Smooth muscle cell of the brain vasculature (primary cell): ENCODE results near the gene LAPTM5.

ENCODE experiments used
- DNase-seq: peaks from one replicate; pipeline ENCODE4 v3.0.0-alpha.2; 2012; ENCODE audit warnings: low read depth, low spot score

LAPTM5 gene

GRCh38 chr1:30787266-30787665 lies 29.7 kb upstream of the LAPTM5 start:
- no peak for DNase-seq

GRCh38 chr1:30786264-30786991 lies 28.9 kb upstream of the LAPTM5 start:
- DNase-seq: no peak

- DNase-seq: no peak
Observed at GRCh38 chr1:30785714-30786113, 28.1 kb upstream of the LAPTM5 start.

GRCh38 chr1:30785181-30785580 lies 27.6 kb upstream of the LAPTM5 start:
- DNase-seq: no peak

GRCh38 chr1:30783256-30783915 lies 25.8 kb upstream of the LAPTM5 start:
- no peak for DNase-seq

GRCh38 chr1:30782361-30783255 lies 25.0 kb upstream of the LAPTM5 start:
- no peak for DNase-seq

GRCh38 chr1:30781906-30782305 lies 24.3 kb upstream of the LAPTM5 start:
- DNase-seq: no peak

GRCh38 chr1:30780409-30780808 lies 22.8 kb upstream of the LAPTM5 start:
- DNase-seq: no peak

GRCh38 chr1:30779294-30780071 lies 21.9 kb upstream of the LAPTM5 start:
- peak; percentile 47 for DNase-seq

- no peak for DNase-seq
Observed at GRCh38 chr1:30778979-30779293, 21.4 kb upstream of the LAPTM5 start.

- no peak for DNase-seq
Observed at GRCh38 chr1:30778154-30778978, 20.8 kb upstream of the LAPTM5 start.

- DNase-seq: no peak
Observed at GRCh38 chr1:30777904-30778153, 20.3 kb upstream of the LAPTM5 start.

GRCh38 chr1:30777060-30777903 lies 19.7 kb upstream of the LAPTM5 start:
- DNase-seq: no peak

GRCh38 chr1:30776097-30777059 lies 18.8 kb upstream of the LAPTM5 start:
- DNase-seq: no peak

- DNase-seq: no peak
Observed at GRCh38 chr1:30775433-30775975, 17.9 kb upstream of the LAPTM5 start.

- no peak for DNase-seq
Observed at GRCh38 chr1:30774550-30775432, 17.2 kb upstream of the LAPTM5 start.

- DNase-seq: no peak
Observed at GRCh38 chr1:30773722-30774358, 16.3 kb upstream of the LAPTM5 start.
